ENCODE measurements around the gene STX1A. TPM values are rescaled to one million over a fixed set of nuclear protein-coding genes. Genes with fewer than 3 reads are reported as not detected.

The STX1A gene
- polyA plus RNA-seq, 2 of the 4 experiments (the other 2 are of a cell fraction) = 49.2 to 81.7 TPM

GRCh38 chr7:73701357-73701995 lies 18.0 kb downstream of the STX1A start (continued):
- TF ChIP-seq CHD4 (IDR thresholded peaks at IDR 0.05; ENCODE audit: borderline replicate concordance) (no peak), NFE2L2 (conservative IDR thresholded peaks at IDR 0.05; ENCODE audit: low read length) (no peak), GATA3 (IDR thresholded peaks at IDR 0.05; ENCODE audit: borderline replicate concordance) (no peak), ZC3H11A (IDR thresholded peaks at IDR 0.05) (no peak), CEBPB (IDR thresholded peaks at IDR 0.05) (no peak), KDM5A (IDR thresholded peaks at IDR 0.05) (no peak), SREBF2 (IDR thresholded peaks at IDR 0.05) (no peak), CBX8 (IDR thresholded peaks at IDR 0.05) (no peak), MYC (IDR thresholded peaks at IDR 0.05; ENCODE audit: borderline replicate concordance, low read length) (no peak), ELK1 (IDR thresholded peaks at IDR 0.05; ENCODE audit: low read depth, low read length) (no peak), REST (IDR thresholded peaks at IDR 0.05) (no peak), HDAC2 (IDR thresholded peaks at IDR 0.05) (no peak), RFX5 (IDR thresholded peaks at IDR 0.05) (no peak), POLR2A (IDR thresholded peaks at IDR 0.05; ENCODE audit: low read length) (no peak), TP53 (CRISPR knock-in tag; IDR thresholded peaks at IDR 0.05) (no peak), RCOR1 (IDR thresholded peaks at IDR 0.05; ENCODE audit: low read depth, low read length) (no peak), SMC3 (IDR thresholded peaks at IDR 0.05) (peak; percentile 54; the same call in 2 of the 3 replicates), NR3C1 (IDR thresholded peaks at IDR 0.05) (no peak), KDM1A (IDR thresholded peaks at IDR 0.05; ENCODE audit: low read depth) (peak; percentile 73; the same call in 1 of the 2 replicates), PBX3 (IDR thresholded peaks at IDR 0.05) (peak; percentile 38; the same call in 1 of the 2 replicates), HOXA7 (CRISPR knock-in tag; IDR thresholded peaks at IDR 0.05) (no peak), HOXB13 (CRISPR knock-in tag; IDR thresholded peaks at IDR 0.05; ENCODE audit: low read depth) (peak; percentile 21; the same call in 1 of the 2 replicates), HEYL (CRISPR knock-in tag; IDR thresholded peaks at IDR 0.05) (no peak), NPAS2 (CRISPR knock-in tag; IDR thresholded peaks at IDR 0.05; ENCODE audit: borderline replicate concordance) (no peak), FOSL2 (IDR thresholded peaks at IDR 0.05) (no peak), FOSL2 (CRISPR knock-in tag; IDR thresholded peaks at IDR 0.05) (peak; percentile 9; the same call in 1 of the 2 replicates), ZNF302 (CRISPR knock-in tag; IDR thresholded peaks at IDR 0.05) (no peak), MAZ (IDR thresholded peaks at IDR 0.05; ENCODE audit: borderline replicate concordance, low read depth, low read length) (no peak), CHD2 (IDR thresholded peaks at IDR 0.05; ENCODE audit: low read length, partially characterized antibody) (no peak), EP300 (IDR thresholded peaks at IDR 0.05) (no peak), TFCP2L1 (CRISPR knock-in tag; IDR thresholded peaks at IDR 0.05) (no peak), JUN (IDR thresholded peaks at IDR 0.05) (peak in 1 of 2 experiments; percentile 14; a peak in 2 of 5 replicates), RARB (CRISPR knock-in tag; IDR thresholded peaks at IDR 0.05) (no peak)
- TF ChIP-seq, protein P1, sequence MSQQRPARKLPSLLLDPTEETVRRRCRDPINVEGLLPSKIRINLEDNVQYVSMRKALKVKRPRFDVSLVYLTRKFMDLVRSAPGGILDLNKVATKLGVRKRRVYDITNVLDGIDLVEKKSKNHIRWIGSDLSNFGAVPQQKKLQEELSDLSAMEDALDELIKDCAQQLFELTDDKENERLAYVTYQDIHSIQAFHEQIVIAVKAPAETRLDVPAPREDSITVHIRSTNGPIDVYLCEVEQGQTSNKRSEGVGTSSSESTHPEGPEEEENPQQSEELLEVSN (IDR thresholded peaks at IDR 0.05; ENCODE audit: borderline replicate concordance, low read depth) = no peak
- TF ChIP-seq, protein P2, sequence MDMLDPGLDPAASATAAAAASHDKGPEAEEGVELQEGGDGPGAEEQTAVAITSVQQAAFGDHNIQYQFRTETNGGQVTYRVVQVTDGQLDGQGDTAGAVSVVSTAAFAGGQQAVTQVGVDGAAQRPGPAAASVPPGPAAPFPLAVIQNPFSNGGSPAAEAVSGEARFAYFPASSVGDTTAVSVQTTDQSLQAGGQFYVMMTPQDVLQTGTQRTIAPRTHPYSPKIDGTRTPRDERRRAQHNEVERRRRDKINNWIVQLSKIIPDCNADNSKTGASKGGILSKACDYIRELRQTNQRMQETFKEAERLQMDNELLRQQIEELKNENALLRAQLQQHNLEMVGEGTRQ (IDR thresholded peaks at IDR 0.05) = no peak
- TF ChIP-seq, protein P3, sequence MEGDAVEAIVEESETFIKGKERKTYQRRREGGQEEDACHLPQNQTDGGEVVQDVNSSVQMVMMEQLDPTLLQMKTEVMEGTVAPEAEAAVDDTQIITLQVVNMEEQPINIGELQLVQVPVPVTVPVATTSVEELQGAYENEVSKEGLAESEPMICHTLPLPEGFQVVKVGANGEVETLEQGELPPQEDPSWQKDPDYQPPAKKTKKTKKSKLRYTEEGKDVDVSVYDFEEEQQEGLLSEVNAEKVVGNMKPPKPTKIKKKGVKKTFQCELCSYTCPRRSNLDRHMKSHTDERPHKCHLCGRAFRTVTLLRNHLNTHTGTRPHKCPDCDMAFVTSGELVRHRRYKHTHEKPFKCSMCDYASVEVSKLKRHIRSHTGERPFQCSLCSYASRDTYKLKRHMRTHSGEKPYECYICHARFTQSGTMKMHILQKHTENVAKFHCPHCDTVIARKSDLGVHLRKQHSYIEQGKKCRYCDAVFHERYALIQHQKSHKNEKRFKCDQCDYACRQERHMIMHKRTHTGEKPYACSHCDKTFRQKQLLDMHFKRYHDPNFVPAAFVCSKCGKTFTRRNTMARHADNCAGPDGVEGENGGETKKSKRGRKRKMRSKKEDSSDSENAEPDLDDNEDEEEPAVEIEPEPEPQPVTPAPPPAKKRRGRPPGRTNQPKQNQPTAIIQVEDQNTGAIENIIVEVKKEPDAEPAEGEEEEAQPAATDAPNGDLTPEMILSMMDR (IDR thresholded peaks at IDR 0.05) = peak; percentile 55
- TF ChIP-seq, protein P4, sequence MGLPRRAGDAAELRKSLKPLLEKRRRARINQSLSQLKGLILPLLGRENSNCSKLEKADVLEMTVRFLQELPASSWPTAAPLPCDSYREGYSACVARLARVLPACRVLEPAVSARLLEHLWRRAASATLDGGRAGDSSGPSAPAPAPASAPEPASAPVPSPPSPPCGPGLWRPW (IDR thresholded peaks at IDR 0.05) = no peak

All from A549 (cell line).